B cell (primary cell): ENCODE measurements around the gene TSPAN32. TPM values are rescaled to one million over a fixed set of nuclear protein-coding genes. Genes with fewer than 3 reads are reported as not detected.

ENCODE experiments used
- ATAC-seq: fragments of 200-7000 bp; cut with Tn5 transposase; one replicate; pipeline ENCODE4 v1.10.0; 2021; ENCODE audit warnings: low read depth, mild to moderate bottlenecking, moderate number of reproducible peaks, moderate library complexity
- CTCF ChIA-PET: fragments of 350-600 bp; sonication (Branson Sonifier 250); formaldehyde crosslinking; loops from one replicate; lab custom pipeline; 2021; ENCODE audit warnings: antibody characterized with exemption, inconsistent platforms; lab: Charles Lee
- POLR2A ChIA-PET: fragments of 350-600 bp; sonication (Branson Sonifier 250); formaldehyde crosslinking; loops from one replicate; lab custom pipeline; 2021; ENCODE audit warnings: antibody characterized with exemption; lab: Charles Lee
- DNase-seq: peaks from one replicate; pipeline ENCODE4 v3.0.0; 2013
- H2AFZ ChIP-seq: 2 replicates; pipeline ENCODE4 v1.6.1; 2012; ENCODE audit warnings: mild to moderate bottlenecking, low read depth, low read length; ENCODE audit not compliant: insufficient read depth, poor library complexity, severe bottlenecking
- H3K27ac ChIP-seq, 2 donors: 1 replicate in 1 of 2; 2 replicates in 1 of 2; pipeline ENCODE4 v1.5.1; 2012 to 2013; ENCODE audit warnings: low read length in 2 of 2, mild to moderate bottlenecking in 2 of 2, moderate library complexity in 1 of 2
- H3K27me3 ChIP-seq, 4 experiments: fragments of 200-600 bp in 1 of 4; sonication (generic) in 1 of 4; replicated peaks in 1 of 4; 1 replicate in 2 of 4; 2 replicates in 2 of 4; pipeline versions ENCODE4 v1.6.1 to v1.7.0; 2013 to 2016; ENCODE audit warnings: low read length in 3 of 4, mild to moderate bottlenecking in 2 of 4, mixed read lengths in 1 of 4, moderate library complexity in 1 of 4; ENCODE audit not compliant: insufficient read depth in 4 of 4, control insufficient read depth in 3 of 4; ENCODE audit errors: control extremely low read depth in 1 of 4
- H3K36me3 ChIP-seq, 2 experiments: replicated peaks in 1 of 2; 1 replicate in 1 of 2; 2 replicates in 1 of 2; pipeline versions ENCODE4 v1.6.1 to v1.7.1; 2013; ENCODE audit warnings: low read length in 1 of 2; ENCODE audit not compliant: insufficient read depth in 2 of 2, control insufficient read depth in 1 of 2; ENCODE audit errors: control extremely low read depth in 1 of 2, extremely low read depth in 1 of 2
- H3K4me1 ChIP-seq, 2 donors: fragments of 200-600 bp in 1 of 2; sonication (generic) in 1 of 2; 1 replicate in 1 of 2; 2 replicates in 1 of 2; pipeline versions ENCODE4 v1.5.1 to v1.6.1; 2013 to 2017; ENCODE audit warnings: low read length in 2 of 2; ENCODE audit not compliant: control insufficient read depth in 2 of 2, insufficient read depth in 2 of 2
- H3K4me2 ChIP-seq: replicated peaks from 2 replicates; pipeline ENCODE3; 2012; ENCODE audit warnings: mild to moderate bottlenecking, low read depth, low read length; ENCODE audit not compliant: poor library complexity, severe bottlenecking
- H3K4me3 ChIP-seq, 5 experiments: fragments of 200-600 bp in 1 of 5; sonication (generic) in 1 of 5; 1 replicate in 3 of 5; 2 replicates in 2 of 5; pipeline versions ENCODE4 v1.5.1 to v1.7.0; 2011 to 2016; ENCODE audit warnings: low read length in 4 of 5, mild to moderate bottlenecking in 4 of 5, low read depth in 2 of 5, control low read depth in 1 of 5, moderate library complexity in 1 of 5; ENCODE audit not compliant: insufficient read depth in 1 of 5; ENCODE audit errors: control extremely low read depth in 1 of 5, extremely low read depth in 1 of 5
- H3K79me2 ChIP-seq: fragments of 200-600 bp; sonication (generic); one replicate; pipeline ENCODE4 v1.6.0; 2016; ENCODE audit warnings: low read length; ENCODE audit not compliant: control insufficient read depth, insufficient read depth
- H3K9ac ChIP-seq: fragments of 200-600 bp; sonication (generic); 2 replicates; pipeline ENCODE4 v1.6.1; 2017; ENCODE audit warnings: mild to moderate bottlenecking, low read length, moderate library complexity
- H3K9me3 ChIP-seq, 3 donors: one replicate each; pipeline versions ENCODE4 v1.6.1 to v1.7.1; 2013; ENCODE audit warnings: low read length in 2 of 3; ENCODE audit not compliant: control insufficient read depth in 2 of 3, insufficient read depth in 1 of 3; ENCODE audit errors: control extremely low read depth in 1 of 3
- H4K20me1 ChIP-seq: 2 replicates; pipeline ENCODE4 v1.6.0; 2012; ENCODE audit warnings: mild to moderate bottlenecking, low read length; ENCODE audit not compliant: insufficient read depth, control insufficient read depth, poor library complexity, severe bottlenecking
- H3K27ac Mint-ChIP-seq: one replicate; pipeline ENCODE4 v1.8.0; 2021; ENCODE audit warnings: mixed read lengths
- H3K27me3 Mint-ChIP-seq: one replicate; pipeline ENCODE4 v1.8.0; 2021; ENCODE audit warnings: mixed read lengths
- H3K4me1 Mint-ChIP-seq: one replicate; pipeline ENCODE4 v1.8.0; 2021; ENCODE audit warnings: mixed read lengths
- H3K4me3 Mint-ChIP-seq: one replicate; pipeline ENCODE4 v1.8.0; 2021; ENCODE audit warnings: mixed read lengths
- H3K9me3 Mint-ChIP-seq: one replicate; pipeline ENCODE4 v1.8.0; 2022; ENCODE audit warnings: mixed read lengths; ENCODE audit not compliant: insufficient read depth
- CTCF ChIP-seq: fragments of 200-600 bp; IDR thresholded peaks from one replicate; pipeline ENCODE4 v1.8.0; 2022; ENCODE audit warnings: antibody characterized with exemption, mild to moderate bottlenecking
- EZH2 ChIP-seq: IDR thresholded peaks from 2 replicates; pipeline ENCODE4 v1.6.1; 2012; ENCODE audit warnings: borderline replicate concordance, low read depth, mild to moderate bottlenecking, moderate library complexity, low read length; ENCODE audit not compliant: insufficient read depth, poor library complexity, severe bottlenecking
- WGBS: methylation state at CpG from one replicate; pipeline ENCODE4 v1.1.5; 2013; ENCODE audit warnings: missing lambda C conversion rate; ENCODE audit not compliant: insufficient coverage; 5-methylcytosine and 5-hydroxymethylcytosine counted together
- intact Hi-C: fragments of 100-400 bp; cut with micrococcal nuclease; formaldehyde crosslinking; loops from one replicate; pipeline ENCODE4 v1.10.0; 2022
- polyA plus RNA-seq: library from polyadenylated mRNA; depleted of rRNA; stranded (reverse); fragments of >200 nt; gene quantifications from 2 replicates; pipeline ENCODE4 v1.2.3, GENCODE V29; 2012
- total RNA-seq, 2 donors: library from RNA; stranded (reverse); fragments of 120-200 nt in 1 of 2; gene quantifications; 1 replicate in 1 of 2; 2 replicates in 1 of 2; pipeline versions ENCODE4 v1.2.3 to v1.2.4, GENCODE V29; 2013 to 2022

TSPAN32 gene
- total and polyA plus RNA-seq, 2 donors (not counting 1 experiment from before 2014, with no cell fraction given), result 22.2 to 75.9 TPM

GRCh38 chr11:2287091-2287490 lies 14.7 kb upstream of the TSPAN32 start:
- Histone ChIP-seq H3K4me3 (no peak overlapping the region), H3K27ac (no peak overlapping the region), H3K9me3 (peaks cover 0 to 5% (median 3%) of the 10 kb centered on the region in 3 donors), H3K27me3 (peaks cover 0 to 7% (median 2%) of the 10 kb centered on the region in 4 experiments), H2AFZ (no peak overlapping the region), H4K20me1 (no peaks in the 10 kb centered on the region), H3K36me3 (no peaks in the 10 kb centered on the region), H3K79me2 (no peaks in the 10 kb centered on the region), H3K4me1 (no peaks in the 10 kb centered on the region), H3K9ac (no peak overlapping the region), H3K4me2 (no peak overlapping the region)
- Mint-ChIP-seq H3K27me3 (peaks cover 12% of the 10 kb centered on the region), H3K4me1 (no peaks in the 10 kb centered on the region), H3K9me3 (no peaks in the 10 kb centered on the region), H3K4me3 (no peak overlapping the region), H3K27ac (no peak overlapping the region)
- DNase-seq (no peak), ATAC-seq (no peak)
- TF ChIP-seq EZH2, result no peak
- TF ChIP-seq CTCF, result no peak
- CTCF ChIA-PET, result interaction anchor here (1.2 kb wide), 1 partner anchor 12 kb away, joined by 4 read pairs; no protein-coding TSS in a partner anchor
- intact Hi-C loops, result no loop called here
- WGBS, result 54% methylated on average over 16 of the region's 16 CpGs
- POLR2A ChIA-PET, result no interaction called here

GRCh38 chr11:2289350-2289749 lies 12.5 kb upstream of the TSPAN32 start:
- Mint-ChIP-seq H3K4me3 (no peak overlapping the region), H3K27me3 (peaks cover 12% of the 10 kb centered on the region), H3K9me3 (no peaks in the 10 kb centered on the region), H3K27ac (no peak overlapping the region), H3K4me1 (peaks cover 4% of the 10 kb centered on the region)
- H3K9ac ChIP-seq, result no peak overlapping the region
- WGBS, result 94% methylated on average over 6 of the region's 6 CpGs
- H3K27ac ChIP-seq, result no peak overlapping the region
- H3K36me3 ChIP-seq, result no peaks in the 10 kb centered on the region
- ATAC-seq, result no peak
- intact Hi-C loops, result no loop called here
- H3K9me3 ChIP-seq, result no peaks in the 10 kb centered on the region
- no peaks in the 10 kb centered on the region for H4K20me1 ChIP-seq
- no peak overlapping the region for H3K4me2 ChIP-seq
- DNase-seq, result no peak
- CTCF ChIA-PET, result interaction anchor here (1.1 to 1.2 kb wide), 2 partner anchors 14 to 131 kb away, joined by 3 read pairs; no protein-coding TSS in a partner anchor
- peaks cover 0 to 7% (median 2%) of the 10 kb centered on the region in 4 experiments for H3K27me3 ChIP-seq
- TF ChIP-seq EZH2, result no peak
- TF ChIP-seq CTCF, result no peak
- no peak overlapping the region for H3K4me3 ChIP-seq
- POLR2A ChIA-PET, result no interaction called here
- H3K4me1 ChIP-seq, result no peaks in the 10 kb centered on the region
- no peaks in the 10 kb centered on the region for H3K79me2 ChIP-seq
- no peak overlapping the region for H2AFZ ChIP-seq
